ENCODE results near the gene RBM48.

RBM48 gene

GRCh38 chr7:92586403-92586802, 57.8 kb downstream of the RBM48 start (continued):
- TF ChIP-seq ZNF692 (tag by site-specific recombination; IDR thresholded peaks at IDR 0.05) (peak; percentile 29; the same call in 1 of the 2 replicates), BCL6B (tag by site-specific recombination; IDR thresholded peaks at IDR 0.05) (no peak), PRDM2 (tag by site-specific recombination; IDR thresholded peaks at IDR 0.05; ENCODE audit: borderline replicate concordance) (no peak), ZNF23 (tag by site-specific recombination; IDR thresholded peaks at IDR 0.05; ENCODE audit: borderline replicate concordance) (no peak), ATF2 (tag by site-specific recombination; IDR thresholded peaks at IDR 0.05; ENCODE audit: low read depth) (0 out of 2 replicates have a peak, but pooled peaks have one; percentile 28), ZBTB17 (tag by site-specific recombination; IDR thresholded peaks at IDR 0.05) (0 out of 2 replicates have a peak, but pooled peaks have one; percentile 30), MYNN (tag by site-specific recombination; IDR thresholded peaks at IDR 0.05; ENCODE audit: borderline replicate concordance) (no peak), ZNF514 (tag by site-specific recombination; IDR thresholded peaks at IDR 0.05) (no peak), ZNF202 (tag by site-specific recombination; IDR thresholded peaks at IDR 0.05; ENCODE audit: borderline replicate concordance) (no peak), ZNF639 (tag by site-specific recombination; IDR thresholded peaks at IDR 0.05) (no peak), FEZF1 (tag by site-specific recombination; IDR thresholded peaks at IDR 0.05) (peak; percentile 94), MEIS1 (CRISPR knock-in tag; IDR thresholded peaks at IDR 0.05; ENCODE audit: borderline replicate concordance) (no peak)

GRCh38 chr7:92586841-92587240, 58.2 kb downstream of the RBM48 start:
- H3K27ac ChIP-seq (ENCODE audit: extremely low read depth, low read depth, low read length) = no peak overlapping the region
- H3K4me3 ChIP-seq (ENCODE audit: low read depth, low read length) = no peak overlapping the region
- ChIA-PET POLR2A (interaction anchor here (0.8 kb wide), 1 partner anchor 58 kb away, joined by 4 read pairs; the partner anchor contains the start of genes PEX1 and RBM48), CTCF (no interaction called here)
- no peaks in the 10 kb centered on the region for H3K9me3 ChIP-seq (ENCODE audit: control insufficient read depth, insufficient read depth, low read depth, low read length)
- no peak for TF ChIP-seq ZNF624 (tag by site-specific recombination; IDR thresholded peaks at IDR 0.05)
- TF ChIP-seq ZNF785 (tag by site-specific recombination; IDR thresholded peaks at IDR 0.05) = no peak
- no peak for TF ChIP-seq ZNF248 (tag by site-specific recombination; IDR thresholded peaks at IDR 0.05)
- TF ChIP-seq YY1 (tag by site-specific recombination; IDR thresholded peaks at IDR 0.05) = no peak
- no peak for TF ChIP-seq SETDB1 (IDR thresholded peaks at IDR 0.05; ENCODE audit: insufficient read length, low read length)
- peaks cover 5 to 7% of the 10 kb centered on the region in 2 experiments for H3K36me3 ChIP-seq (ENCODE audit: control insufficient read depth in 2 of 2, insufficient read depth in 1 of 2, low read length in 2 of 2)
- H3K4me1 ChIP-seq (ENCODE audit: control insufficient read depth, insufficient read depth, low read length) = peaks cover 11% of the 10 kb centered on the region
